Measurements from ENCODE around the gene FMNL2.

FMNL2 gene

DNA sequence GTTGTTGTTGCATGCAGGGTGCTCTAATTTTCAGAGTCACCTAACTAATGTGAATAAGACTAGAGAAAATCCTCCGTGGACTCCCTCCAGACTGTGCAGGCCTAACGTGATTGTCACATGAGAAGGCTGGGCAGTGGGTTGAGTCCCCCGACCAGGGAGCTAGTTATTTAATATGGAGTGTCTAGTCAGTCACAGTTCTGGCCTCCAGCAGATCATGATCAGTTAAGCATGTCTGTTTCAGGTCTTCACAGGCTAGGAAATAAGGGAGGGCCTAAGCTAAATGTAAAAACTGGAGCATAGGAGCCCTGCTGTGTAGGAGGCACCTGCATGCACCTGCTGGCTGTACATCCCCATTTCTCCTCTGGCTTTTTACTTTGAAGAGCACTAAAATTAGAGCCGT is 295.5 kb downstream of the FMNL2 start:
- DNase-seq (ENCODE audit: extremely low read depth in 1 of 2, low read depth in 1 of 2): no peak

DNA sequence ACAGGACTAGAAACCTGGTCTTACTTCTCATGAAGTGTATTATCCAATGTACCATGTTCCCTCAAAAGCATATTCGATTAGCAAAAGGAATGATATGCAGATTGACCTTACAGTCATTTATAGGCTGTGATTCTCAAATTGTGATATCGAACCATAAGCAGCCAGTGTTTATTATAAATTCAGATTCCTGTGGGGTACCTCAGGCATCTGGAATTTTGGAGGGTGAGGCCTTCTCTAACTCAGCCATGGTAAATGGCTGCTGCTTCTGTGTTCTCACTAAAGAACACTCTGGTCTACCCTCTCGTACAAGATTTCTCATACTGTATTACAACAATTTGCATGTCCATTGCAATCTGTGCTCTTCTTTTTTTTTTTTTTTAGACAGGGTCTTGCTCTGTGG is 297.8 kb downstream of the FMNL2 start:
- DNase-seq (ENCODE audit: extremely low read depth in 1 of 2, low read depth in 1 of 2): no peak

DNA sequence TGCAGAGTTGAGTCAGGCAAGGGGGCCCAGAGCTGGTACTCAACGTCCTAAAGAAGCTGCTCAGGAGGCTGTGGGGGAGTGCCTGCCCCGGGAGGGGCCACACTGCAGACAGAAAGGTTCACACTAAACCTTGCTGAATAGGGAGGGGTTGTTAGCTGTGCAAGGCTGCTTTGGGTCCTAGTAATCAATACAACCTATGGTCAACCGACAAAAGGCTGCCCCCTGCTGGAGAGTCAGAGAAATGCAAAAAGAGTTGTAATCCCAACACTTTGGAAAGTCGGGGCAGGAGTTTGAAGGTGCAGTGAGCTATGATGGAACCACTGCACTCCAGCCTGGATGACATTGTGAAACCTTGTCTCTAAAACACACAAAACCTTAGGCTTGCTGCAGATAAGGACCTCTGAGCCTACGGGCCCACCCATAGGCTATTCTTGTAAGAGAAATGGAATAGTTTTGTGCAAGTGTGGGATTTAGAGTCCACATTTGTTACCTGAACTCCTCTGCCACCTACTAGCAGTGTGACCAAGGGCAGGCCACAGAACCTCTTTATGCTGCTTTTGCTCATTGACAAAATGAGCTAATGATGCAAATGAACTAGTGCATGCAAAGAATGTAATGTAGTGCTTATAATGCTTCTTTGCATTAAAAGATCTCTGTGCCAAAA is 300.8 kb downstream of the FMNL2 start:
- peak; percentile 16 to 50 for DNase-seq (ENCODE audit: extremely low read depth in 1 of 2, low read depth in 1 of 2)

DNA sequence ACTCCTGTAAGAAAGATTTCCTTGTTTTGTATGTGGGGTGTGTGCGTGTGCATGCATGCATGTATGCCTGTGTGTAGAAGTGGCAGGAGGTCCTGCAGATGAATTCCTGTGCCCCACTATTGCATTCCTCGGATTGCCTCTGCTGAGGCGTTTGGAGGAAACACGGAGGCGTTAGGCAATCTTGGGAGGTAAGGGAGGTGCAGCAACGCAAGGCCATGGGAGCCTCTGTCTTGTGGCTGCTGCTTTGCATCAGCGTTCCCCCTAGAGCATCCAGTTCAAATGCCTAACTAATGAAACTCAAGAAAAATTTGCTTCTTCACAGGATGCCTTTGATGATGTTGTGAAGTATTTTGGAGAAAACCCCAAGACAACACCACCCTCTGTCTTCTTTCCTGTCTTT is 302.3 kb downstream of the FMNL2 start:
- DNase-seq (ENCODE audit: extremely low read depth in 1 of 2, low read depth in 1 of 2): no peak

DNA sequence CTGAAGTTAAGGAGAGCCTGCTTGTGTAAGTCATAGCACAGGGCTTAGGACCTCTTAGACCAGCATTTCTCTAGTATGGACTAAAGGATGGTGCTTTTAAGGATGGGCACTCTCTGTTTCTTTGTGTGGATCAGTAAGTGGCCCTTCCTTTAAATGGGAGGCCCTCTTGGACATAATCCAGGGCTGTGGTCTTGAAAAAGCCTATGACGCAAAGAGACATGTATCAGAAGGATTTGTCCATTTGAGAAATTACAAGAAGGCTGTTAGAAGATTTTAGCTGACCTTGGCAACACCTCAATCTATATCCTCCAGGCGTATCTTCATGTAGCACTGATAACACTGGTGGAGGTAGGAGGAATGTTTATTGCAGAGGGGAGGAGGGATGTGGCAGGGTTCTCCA is 303.1 kb downstream of the FMNL2 start:
- no peak for DNase-seq (ENCODE audit: extremely low read depth in 1 of 2, low read depth in 1 of 2)

DNA sequence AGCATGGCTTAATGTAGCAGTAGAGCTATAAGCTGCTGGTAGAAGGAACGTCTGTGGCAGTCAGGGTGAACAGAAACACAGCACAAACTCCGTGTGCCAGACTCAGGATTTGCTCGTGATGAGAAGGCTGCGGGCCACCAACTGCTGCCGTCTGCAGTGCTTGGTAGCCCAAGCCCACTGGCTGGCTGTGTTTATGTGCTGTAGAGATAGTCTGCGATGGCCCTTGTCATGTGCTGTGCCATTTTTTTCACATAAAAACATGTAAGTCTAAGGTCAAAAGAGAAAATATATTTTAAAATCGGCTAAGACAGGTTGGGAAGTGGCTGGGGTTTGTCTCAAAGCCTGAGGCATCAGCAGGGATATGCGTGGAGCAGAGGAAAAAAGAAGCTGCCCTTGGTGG is 303.6 kb downstream of the FMNL2 start:
- no peak for DNase-seq (ENCODE audit: extremely low read depth in 1 of 2, low read depth in 1 of 2)

DNA sequence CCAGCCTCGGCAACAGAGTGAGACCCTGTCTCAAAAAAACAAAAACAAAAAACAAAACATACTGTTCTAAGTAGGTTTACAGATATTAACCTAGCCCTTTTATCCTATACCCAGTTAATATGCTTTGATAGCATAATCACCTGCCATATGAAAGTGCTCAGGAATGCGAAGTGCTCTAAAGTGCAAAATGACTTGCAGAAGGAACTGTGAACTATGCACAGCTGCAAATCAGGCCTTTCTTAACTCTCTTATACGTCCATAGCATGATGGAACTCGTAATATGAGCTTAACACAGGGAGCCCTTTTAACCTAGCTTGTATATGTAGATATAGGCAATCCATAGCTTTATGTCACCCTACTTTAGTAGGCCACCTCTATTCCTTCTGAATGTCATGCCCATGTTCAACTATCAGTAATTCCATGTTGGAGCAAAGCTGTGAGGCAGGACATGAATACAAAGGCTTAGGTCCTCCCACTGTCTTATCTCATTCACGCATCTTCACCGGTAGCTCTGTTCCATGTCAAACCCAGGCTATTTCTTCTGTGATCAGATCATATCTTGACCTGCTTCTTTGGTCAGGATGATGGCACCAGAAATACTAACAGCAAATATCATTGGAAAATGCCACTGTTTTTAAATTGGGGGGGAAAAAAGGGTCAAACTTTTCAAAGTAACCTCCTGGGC is 309.4 kb downstream of the FMNL2 start:
- no peak for DNase-seq (ENCODE audit: extremely low read depth in 1 of 2, low read depth in 1 of 2)

DNA sequence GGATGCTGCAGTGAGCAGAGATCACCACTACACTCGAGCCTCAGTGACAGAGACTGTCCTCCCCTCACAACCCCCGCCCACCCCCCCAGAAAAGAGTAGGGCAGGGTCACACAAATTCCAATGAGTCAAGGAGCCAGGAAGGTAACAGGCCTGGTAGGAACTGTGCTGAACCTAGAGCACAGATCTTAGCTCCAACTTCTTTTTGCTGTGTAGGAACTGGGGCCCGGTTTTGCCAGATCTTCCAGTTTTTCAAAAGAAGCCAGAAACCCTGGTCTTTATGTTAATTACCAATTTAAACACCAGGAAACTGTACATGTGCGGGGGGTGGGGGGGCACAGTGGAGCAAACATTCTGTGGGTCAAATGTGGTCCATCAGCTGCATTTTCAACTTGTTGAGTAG is 311.3 kb downstream of the FMNL2 start:
- DNase-seq (ENCODE audit: extremely low read depth in 1 of 2, low read depth in 1 of 2): no peak

DNA sequence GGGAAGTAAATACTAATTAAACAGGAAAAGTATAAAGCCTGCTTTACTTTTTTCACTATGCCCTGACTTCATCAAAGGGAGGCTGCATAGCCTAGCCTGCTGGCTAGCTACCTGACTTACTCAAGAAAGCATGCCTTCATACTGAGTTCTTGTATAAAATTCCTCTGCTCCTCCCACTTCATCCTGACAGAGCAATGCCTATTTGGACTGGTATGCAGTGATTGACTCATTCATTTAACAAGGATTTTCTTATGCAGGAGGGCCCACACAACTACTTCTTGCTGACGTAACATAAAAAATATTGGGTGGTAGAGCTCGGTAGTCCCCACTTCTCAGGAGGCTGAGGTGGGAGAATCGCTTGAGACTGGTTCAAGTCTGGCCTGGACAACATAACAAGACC is 311.8 kb downstream of the FMNL2 start:
- no peak for DNase-seq (ENCODE audit: extremely low read depth in 1 of 2, low read depth in 1 of 2)

DNA sequence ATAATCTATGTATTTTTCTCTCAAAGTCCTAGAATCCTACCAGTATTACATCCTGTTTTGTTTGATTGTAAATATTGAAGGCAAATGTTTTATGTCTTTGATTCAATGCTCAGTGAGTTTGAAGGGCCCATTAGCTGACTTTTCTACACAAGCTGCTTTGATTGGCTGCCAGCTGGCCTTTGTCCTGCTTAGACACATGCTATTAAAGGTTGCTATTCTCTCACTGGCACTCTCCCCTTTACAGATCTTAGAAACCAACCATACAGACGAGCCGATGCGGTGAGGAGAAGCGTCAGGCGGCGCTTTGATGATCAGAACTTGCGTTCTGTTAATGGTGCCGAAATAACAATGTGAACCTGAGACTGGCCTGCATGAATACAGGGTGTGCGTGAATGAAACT is 312.6 kb downstream of the FMNL2 start:
- no peak for DNase-seq (ENCODE audit: extremely low read depth in 1 of 2, low read depth in 1 of 2)

DNA sequence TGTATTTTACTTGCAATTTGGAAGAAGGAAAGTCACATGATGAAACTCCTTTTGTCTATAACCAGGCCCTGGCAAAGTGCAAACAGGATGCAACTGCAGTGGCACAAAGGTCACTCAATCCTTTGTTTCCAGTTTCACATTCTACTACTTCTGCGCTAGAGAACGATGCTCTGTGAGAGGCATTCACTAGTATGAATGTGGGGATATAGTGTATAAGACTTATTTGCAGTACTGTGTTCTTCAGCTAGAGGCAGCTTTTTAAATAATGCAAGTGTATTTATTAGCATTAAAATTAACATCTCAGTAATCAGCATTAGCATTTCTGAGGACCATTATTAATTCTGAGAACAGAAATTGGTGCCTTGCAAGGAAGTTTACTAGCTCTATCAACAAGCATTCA is 313.4 kb downstream of the FMNL2 start:
- no peak for DNase-seq (ENCODE audit: extremely low read depth in 1 of 2, low read depth in 1 of 2)

DNA sequence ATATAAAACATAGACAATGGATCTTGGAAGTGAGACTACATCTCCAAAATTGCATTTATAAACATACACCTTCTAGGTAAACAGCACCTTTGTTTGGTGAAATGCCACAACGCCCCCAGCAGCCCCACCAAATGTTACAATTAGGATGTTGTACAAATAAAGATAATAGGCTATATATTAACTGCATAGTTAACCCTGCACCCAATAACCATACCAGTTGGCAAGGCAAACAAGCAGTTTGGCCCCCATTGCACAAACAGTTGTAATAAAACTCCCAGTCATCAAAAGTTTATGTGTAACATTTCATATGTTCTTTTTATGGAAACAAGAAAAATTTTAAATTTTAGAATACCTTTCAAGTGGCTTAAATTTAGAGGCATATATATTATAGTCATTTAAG is 315.0 kb downstream of the FMNL2 start:
- DNase-seq (ENCODE audit: extremely low read depth in 1 of 2, low read depth in 1 of 2): no peak

DNA sequence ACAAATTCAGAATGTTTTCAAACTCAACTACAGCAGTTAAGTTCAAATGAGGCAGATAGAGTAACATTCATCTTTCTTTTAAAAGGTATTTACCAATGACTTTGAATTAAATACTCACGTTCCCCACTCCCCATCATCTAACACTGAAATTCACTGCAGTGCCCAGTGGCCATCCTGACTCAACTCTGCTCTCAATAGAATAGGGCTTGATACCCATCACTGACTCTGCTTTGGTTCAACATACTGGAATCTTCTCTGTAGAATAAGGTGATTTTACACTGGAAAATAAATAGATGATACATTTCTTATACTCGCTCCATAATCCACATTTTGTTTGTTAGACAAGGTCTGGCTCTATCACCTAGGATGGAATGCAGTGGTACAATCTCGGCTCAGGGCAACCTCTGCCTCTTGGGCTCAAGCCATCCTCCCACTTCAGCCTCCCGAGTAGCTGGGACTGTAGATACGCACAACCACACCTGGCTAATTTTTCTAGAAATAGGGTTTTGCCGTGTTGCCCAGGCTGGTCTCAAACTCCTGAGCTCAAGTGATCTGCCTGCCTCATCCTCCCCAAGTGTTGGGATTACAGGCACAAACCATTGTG is 315.9 kb downstream of the FMNL2 start:
- no peak for DNase-seq (ENCODE audit: extremely low read depth in 1 of 2, low read depth in 1 of 2)

DNA sequence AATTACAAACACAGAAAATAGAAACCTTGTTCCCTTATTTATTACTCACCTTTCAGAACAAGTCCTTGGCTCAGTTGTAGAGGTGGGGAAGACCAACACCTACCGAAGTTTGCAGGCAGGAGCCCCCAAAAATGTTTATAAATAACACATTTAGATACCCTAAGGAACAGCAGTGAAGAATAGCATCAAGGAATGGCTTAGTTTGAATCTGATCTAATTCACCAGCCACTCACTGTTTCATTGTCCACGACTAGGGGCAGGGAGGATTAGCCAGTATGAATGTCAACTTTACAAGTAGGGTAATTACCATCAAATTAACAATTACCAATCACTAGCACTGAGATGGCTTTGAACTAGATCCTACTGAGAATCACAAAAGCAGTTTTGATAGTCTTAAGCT is 316.9 kb downstream of the FMNL2 start:
- DNase-seq (ENCODE audit: extremely low read depth in 1 of 2, low read depth in 1 of 2): no peak

DNA sequence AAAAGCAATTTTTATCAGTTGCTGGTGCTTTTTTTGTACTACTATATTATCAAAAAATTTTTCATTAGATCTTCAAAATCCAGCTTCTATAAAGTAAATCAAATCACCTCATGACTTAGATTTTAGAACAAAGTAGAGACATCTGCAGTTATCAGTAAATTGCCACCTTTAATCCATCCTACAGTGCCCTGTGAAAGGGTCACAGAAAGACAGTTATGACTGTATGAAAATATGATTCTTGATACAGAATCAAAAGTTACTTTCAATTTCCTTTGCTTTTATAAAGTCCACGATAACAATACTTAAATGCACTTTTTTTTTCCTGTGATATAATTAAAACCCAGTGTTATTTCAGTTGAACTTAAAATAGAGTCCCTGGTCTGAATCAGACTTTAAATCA is 320.9 kb downstream of the FMNL2 start:
- no peak for DNase-seq (ENCODE audit: extremely low read depth in 1 of 2, low read depth in 1 of 2)

DNA sequence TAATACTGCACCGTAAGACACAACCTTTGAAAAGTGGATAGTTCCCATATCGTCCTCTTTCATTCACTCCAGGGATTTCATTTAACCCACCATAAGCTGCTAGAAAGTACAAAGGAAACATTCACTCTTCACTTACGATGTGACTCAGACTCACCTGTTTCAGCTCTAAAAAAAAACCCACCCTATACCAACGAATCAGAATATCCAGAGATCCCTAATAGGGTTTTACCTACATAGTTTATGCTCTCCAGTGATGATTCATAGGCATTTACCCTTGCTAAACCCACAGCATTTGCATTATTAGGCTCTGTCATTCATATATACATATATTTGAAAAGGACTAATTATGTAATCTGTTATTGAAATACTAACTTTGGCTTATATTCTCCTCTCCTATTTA is 322.1 kb downstream of the FMNL2 start:
- DNase-seq (ENCODE audit: extremely low read depth in 1 of 2, low read depth in 1 of 2): no peak

DNA sequence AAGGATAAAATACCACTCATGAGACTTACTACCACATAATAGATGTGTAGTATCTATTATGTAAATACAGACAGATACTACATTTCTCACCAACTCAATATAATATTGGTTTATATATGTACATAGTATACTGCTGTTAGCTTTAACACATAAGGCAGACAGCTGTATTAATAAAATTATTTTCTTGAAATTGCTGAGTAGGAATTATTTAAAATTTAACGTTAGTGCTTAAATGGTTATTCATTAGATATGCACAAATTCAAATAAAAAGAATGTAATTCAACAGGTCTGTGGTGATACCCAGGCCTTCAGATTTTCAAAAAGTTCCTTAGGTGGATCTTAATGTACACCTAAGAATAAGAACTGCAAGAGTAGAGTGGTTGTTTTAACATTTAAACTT is 323.2 kb downstream of the FMNL2 start:
- DNase-seq (ENCODE audit: extremely low read depth in 1 of 2, low read depth in 1 of 2): no peak

DNA sequence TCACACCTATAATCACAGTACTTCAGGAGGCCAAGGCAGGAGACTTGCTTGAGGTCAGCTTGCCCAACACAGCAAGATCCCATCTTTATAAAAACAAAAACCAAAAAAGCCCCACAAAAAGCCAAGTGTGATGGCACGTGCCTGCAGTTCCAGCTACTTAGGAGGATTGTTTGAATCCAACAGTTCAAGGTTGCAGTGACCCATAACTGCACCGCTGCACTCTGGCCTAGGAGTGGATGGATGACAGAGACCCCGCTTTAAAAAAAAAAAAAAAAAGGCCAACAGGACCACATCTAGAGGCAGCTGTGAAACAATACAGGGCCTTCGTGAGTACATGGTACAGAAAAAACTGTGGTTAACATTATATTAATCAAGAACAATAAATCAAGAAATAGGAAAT is 326.1 kb downstream of the FMNL2 start:
- no peak for DNase-seq (ENCODE audit: extremely low read depth in 1 of 2, low read depth in 1 of 2)

DNA sequence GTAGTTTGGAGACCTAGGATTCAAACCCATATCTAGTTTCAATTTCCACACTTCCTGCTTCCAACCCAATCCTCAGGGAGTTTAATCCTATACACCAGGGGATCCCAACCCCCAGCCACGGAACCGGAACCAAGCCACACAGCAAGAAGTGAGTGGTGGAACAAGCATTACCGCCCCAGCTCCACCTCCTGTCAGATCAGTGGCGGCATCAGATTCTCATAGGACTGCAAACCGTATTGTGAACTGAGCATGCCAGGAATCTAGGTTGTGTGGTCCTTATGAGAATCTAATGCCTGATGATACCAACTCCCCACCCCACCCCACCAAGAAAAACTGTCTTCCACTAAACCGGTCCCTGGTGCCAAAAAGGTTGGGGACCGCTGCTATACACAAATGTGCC is 329.8 kb downstream of the FMNL2 start:
- no peak for DNase-seq (ENCODE audit: extremely low read depth in 1 of 2, low read depth in 1 of 2)

DNA sequence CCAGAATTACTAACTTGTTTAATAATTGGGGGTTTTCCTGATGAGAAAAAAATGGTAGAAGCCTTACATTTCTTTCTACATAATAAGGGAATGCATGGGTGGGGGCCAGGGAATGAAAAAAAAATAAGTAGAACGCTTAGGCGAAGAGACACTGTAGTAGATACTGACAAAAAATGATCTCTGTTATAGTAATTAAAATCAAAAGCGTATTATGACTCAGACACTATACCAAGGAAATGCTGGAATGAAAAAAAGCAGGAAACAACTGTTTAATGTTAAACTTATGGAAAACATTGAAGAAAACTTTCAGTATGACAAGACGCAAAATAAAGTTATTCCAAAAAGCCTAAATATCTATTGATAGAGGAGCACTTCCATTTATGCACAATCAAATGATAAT is 339.4 kb downstream of the FMNL2 start:
- DNase-seq (ENCODE audit: extremely low read depth in 1 of 2, low read depth in 1 of 2): no peak

DNA sequence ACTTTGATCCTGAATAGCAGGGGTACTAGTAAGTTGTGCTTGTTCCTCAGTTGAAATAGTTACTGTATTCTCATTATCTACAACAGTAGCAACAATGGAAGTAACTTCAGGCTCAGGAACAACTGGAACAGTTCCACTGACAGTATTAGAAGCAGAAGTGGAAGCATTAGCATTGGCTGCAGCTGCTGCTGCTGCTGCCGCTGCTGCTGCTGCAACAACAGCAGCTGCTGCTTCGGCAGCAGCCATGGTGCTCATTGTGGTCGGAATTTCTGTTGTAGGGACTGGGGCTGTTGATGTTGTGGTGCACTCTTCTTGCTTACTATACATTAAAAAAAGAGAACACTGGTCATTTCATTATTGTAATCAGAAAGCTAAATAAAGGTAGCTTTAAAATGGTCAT is 341.5 kb downstream of the FMNL2 start:
- DNase-seq (ENCODE audit: extremely low read depth in 1 of 2, low read depth in 1 of 2): no peak

DNA sequence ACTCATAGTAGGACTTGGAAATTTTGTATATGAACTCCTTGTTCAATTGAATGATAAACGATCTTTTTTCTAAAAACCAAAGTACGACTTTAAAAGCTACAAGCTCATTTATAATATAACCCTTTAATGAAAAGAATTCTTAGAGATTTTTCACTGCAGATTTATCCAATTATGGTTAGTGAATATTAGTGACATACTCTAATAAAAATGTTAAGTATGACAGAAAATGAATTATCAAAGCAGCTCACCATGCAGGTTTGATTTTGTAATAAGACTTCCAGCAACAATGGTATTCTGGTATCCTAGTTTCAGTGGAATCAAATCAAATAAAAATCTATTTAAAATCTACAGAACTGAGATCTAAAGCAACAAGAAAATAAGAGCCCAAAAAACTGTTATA is 343.8 kb downstream of the FMNL2 start:
- DNase-seq (ENCODE audit: extremely low read depth in 1 of 2, low read depth in 1 of 2): no peak

DNA sequence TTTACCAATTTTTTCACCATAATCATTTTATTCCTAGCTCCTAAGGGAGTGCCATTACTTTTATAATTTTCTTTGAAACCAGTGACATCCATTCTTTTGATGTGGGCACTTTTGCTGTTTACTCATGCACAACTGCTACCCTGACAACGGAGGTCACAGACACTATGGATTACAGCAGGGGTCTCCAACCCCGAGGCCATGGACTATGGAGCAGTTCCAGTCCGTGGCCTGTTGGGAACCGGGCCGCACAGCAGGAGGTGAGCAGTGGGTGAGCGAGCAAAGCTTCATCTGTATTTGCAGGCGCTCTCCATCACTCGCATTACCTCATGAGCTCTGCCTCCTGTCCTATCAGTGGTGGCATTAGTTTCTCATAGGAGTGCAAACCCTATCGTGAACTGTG is 347.7 kb downstream of the FMNL2 start:
- no peak for DNase-seq (ENCODE audit: extremely low read depth in 1 of 2, low read depth in 1 of 2)
